CMK (cell line): ENCODE measurements around the gene CELF1.

Experiments
- DNase-seq: peaks from one replicate; pipeline ENCODE4 v3.0.0-alpha.2; 2010; ENCODE audit warnings: low read depth

The CELF1 gene

DNA sequence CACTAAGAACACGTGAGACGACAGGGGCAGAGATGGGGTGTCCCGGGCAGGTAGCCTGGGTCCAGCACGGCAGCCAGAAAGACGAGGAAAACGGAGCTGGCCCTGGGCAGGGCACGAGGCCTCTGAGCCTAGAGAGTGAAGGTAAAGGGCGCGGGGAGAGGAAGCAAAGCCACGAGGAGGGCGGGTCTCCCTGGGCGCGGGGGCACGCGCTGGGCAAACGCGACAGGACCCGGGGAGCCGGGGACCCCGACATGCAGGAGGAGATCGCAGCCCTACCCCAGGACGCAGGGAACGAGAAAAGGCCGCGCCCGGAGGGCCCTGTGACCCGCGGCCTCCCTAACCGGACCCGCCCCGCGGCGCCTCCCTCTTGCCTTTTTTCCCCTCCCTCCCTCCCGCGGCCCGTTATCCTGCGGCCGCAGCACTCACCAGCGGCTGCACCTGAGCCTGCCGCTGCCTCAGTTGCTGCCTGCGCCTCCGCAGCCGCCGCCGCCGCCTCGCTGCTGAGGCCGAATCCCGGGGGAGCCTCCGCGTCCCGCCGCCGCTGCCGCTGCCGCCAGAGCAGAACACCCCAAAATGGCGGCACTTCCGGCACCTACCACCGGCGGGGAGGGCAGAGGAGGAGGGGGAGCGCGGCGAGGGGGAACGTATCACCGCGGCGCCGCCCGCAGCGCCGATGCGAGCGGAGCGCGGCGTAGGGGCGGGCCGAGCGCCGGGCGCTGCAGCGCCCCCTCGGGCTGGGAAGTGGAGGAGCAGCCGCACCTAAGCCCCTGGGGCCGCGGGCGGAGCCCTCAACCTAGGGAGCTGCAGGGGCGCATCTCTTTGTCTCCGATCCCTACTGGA is at the start of gene CELF1:
Gene CELF1, minus strand, starts transcription at position 567 of the 840 bp plus-strand sequence. CDS start 53,609 bp downstream, outside the sequence.
- DNase-seq = peak; percentile 49

DNA sequence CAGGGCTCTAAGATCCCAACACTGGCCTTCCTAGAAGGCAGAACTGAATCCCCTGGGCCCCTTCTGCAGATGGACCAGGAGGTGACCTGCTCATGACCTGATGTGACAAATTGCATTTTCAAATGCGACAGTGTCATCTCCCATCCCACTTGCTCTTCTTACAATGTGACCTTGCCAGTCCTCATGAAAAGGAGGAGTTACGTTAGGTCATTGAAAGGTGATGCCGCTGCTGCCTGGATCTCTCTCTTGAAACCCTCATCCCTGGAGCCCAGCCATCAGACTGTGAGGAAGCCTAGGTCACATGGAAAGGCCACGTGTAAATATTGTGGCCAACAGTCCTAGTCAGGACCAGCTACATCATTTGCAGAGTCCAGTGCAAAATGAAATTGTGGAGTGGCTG is 47.0 kb upstream of the CELF1 start:
- no peak for DNase-seq

DNA sequence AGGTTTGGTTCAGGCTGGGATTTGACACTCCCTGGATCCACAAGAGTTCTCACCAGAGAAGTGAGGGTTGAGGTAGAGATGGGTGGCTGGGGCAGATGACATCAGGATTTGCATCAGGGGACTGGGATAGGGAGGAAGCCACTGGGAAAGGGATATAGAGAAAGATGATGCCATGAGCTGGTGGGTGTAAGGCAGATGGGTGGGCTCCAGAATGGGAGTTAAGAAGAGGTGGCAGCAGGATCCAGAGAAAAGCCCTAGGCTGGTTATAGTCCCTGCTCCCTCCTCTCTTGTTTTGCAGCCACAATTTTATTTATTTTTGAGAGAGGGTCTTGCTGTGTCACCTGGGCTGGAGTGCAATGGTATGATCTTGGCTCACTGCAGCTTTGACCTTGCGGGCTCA is 43.0 kb upstream of the CELF1 start:
- DNase-seq = no peak

DNA sequence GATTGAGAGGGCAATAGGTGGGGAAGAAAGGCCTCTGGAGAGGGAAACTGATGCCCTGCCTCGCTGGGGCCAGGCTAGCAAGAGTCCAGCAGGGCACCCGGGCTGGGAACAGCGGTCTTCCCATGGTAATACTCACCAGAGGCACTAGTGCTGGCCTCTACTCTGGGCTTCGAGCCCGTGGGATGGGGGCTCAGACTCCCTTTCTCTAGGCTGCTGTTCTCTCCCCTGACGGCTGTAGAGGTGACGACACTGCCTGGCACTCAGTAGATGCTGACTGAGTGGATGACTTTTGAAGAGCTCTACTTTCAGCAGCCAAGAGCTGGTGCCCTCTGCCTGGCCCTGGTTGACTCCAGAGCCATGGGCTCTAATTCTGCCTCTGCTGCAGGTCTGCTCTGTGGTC is 42.1 kb upstream of the CELF1 start:
- DNase-seq = no peak

DNA sequence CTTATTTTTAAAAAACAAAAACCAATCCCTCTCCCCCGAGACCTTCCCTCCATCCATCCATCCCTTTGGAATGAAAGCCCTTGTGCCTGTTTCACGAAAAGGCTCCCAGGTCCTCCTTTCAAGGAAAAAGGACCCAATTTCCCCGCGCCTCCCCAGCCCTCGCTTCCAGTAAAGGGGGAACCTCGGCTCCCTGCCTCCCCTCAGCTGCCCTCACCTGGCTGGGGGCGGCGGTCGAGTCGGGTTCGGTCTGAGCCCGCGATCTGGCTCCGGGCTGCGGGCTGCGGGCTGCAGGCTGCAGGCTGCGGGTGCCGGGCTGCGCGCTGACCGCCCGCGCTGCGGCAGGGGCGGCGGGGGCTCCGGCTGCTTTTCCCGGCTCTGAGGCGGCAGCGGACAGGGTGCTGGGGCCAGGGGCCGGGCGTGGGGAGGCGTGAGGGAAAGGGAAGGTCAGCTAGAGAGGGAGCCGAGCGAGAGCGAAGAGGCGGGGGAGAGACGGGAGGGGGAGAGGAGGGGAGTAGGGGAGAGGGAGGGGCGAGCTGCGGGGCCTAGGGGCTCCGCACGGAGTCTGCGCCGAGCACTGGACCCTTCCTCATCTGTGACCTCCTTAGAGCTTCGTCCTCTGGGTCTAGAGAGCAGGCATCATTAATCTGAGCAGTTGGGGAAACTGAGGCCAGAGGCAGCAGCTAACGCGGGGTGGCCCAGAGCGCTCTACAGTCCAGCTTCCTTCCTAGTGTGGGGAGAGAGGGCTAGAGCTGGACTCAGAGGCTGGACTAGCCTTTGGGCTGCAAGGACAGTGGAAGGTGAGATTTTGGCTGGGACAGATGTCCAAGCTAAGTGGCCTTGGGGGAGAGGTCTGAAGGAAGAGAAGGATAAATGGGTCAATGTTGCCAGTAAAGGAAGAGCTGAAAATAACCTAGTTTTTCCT is 41.3 kb upstream of the CELF1 start, which contains the start of gene C1QTNF4:
Gene C1QTNF4, minus strand, starts transcription at position 478 of the 922 bp plus-strand sequence. CDS start 3,601 bp downstream, outside the sequence.
- no peak for DNase-seq

DNA sequence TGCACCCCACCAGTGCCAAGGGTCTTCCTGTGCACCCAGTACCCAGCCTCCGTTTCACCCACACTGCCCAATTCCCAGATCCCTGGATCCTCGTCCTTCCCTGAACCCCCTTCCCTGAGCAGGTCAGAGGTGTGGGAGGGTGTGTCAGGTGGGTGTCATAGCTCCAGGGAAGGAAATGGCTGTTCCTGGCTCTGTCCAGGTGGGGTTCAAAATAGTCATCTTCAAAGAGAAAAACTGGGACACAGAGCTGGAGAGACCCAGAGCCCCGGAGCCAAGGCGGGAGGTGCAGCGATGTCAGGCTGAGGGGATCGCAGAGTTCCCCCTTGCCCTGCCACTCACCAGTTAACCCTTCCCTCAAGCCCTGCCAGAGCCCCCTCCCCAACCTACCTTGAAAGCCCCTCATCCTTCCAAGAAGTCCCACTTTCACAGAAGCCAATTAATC is 40.6 kb upstream of the CELF1 start:
- no peak for DNase-seq

DNA sequence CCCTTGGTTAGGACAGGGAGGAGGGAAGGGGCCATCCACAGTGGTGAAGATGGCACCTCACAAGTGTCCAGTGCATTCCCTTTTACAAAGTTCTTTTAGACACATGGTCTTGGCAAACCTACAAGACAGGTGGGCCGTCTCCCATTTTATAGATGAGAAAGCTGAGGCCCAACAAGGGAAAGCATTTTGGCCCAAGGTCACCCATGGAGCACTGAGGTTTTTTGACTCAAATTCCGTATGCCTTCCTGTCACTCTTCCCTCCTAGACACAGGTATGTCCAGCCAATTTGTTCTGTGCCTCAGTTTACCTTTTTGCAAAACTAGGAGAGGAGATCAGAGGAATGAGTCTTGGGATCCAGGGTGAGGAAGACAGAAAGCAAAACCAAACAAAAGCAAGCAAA is 40.0 kb upstream of the CELF1 start:
- DNase-seq = no peak

DNA sequence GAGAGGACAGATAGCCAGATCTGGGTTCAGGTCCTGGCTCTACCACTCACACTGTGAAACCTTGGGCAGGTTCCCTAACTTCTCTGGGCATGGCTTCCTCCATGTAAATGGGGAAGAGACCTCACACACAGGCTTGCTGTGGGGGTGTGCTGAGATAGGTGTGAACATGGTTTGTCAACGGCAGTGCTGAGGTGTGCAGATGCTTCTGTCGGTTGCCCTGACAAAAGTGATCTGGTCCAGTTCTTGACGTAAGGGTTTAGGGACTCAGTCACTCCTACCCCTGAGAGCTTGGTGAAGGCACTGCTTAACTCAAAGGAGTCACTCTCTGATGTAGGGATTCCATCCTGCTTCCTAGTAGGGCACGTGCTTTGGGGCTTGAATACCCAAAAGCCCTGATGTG is 39.3 kb upstream of the CELF1 start:
- DNase-seq = no peak

DNA sequence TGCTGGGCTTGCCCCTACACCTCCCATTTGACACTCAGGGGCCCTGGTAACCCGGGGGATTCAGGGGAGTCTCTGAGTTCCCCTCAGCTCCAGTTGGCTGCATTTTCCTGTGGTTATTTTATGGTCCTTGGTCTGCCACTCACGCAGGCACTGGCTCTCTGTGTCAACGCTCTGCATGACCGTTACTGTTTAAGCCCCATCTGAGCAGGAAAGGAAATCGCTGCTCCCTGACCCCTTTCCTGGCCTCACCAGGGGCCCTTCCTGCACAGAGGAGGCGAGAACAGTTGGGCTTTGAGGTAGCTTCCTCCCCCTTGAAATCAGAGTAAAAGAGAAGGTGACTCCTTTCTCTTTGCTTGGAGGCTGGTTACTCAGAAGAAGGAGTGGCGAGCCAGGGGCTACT is 38.8 kb upstream of the CELF1 start:
- DNase-seq = no peak

DNA sequence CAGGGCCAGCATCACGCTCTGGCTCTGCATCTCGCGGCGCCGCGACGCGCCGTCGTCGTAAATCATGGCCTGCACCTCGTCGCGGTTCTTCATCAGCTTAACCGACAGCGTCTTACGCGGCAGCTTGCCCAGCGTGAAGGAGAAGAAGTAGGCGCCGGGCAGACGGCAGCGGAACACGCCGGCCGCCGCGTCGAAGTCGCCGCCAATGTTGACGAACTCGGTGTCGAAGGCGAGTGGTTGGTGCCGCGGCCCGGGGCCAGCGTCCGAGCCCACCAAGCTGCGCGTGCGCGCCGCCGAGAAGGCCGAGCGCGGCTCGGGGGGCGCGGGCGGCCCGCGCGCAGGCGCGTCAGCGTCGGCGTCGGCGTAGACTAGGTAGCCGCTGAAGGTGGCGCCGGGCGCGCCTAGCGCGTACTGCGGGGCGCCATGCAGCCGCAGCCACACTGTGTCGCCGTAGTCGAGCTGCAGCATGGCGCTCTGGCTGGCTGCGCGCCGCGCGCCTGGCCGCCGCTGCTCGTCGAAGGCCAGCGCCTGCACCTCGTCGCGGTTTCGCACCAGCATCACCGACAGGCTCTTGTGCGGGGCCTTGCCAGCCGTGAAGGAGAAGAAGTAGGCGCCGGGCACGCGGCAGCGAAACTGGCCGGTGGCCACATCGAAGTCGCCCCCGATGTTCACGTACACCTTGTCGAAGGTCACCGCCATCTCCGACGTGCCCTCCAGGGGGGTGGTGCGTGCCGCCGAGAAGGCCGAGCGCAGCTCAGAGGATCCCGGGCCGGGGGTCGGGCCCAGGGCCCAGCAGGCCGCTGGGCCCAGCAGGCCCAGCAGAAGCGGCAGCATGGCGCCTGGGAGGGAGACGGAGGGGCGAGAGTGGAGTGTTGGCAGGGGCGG is 37.3 kb upstream of the CELF1 start:
- DNase-seq = no peak

DNA sequence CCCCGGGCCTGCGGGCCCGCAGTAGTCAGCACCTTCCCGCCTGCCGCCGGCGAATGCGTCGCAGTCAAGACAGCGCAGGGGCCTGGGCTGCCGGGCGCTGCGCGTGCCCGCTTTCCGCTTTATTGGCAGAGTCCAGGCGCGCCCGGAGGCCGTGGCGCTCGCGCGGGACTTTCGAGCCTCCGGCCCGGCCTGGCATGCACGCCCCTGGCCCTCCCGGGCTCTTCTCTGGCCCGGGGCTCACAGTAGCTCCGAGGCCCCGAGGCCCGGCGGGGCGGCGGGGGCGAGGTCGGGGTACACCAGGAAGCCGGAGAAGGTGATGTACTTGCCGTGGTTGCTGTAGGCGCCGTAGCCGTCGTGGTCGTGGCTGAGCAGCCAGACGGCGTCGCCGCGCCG is 36.6 kb upstream of the CELF1 start:
- DNase-seq = no peak

DNA sequence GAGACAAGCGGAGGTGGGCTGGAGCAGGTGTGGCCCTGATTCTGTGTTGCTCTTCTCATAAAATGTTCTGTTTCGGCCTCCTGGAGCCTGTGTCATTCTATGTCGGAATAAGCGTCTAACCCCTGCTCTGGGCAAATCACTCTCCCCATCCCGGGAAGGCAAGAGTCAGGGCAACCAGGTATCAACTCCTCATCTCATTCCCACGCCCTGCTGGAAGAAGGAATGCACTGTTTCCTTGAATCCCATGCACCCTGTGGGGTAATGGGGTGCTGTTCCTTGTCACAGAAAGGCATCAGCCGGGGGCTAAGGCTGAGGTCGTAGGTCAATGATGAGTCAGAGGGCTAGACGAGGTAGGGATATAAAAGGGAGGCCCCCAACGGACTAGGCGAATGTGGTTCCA is 36.2 kb upstream of the CELF1 start:
- DNase-seq = no peak

DNA sequence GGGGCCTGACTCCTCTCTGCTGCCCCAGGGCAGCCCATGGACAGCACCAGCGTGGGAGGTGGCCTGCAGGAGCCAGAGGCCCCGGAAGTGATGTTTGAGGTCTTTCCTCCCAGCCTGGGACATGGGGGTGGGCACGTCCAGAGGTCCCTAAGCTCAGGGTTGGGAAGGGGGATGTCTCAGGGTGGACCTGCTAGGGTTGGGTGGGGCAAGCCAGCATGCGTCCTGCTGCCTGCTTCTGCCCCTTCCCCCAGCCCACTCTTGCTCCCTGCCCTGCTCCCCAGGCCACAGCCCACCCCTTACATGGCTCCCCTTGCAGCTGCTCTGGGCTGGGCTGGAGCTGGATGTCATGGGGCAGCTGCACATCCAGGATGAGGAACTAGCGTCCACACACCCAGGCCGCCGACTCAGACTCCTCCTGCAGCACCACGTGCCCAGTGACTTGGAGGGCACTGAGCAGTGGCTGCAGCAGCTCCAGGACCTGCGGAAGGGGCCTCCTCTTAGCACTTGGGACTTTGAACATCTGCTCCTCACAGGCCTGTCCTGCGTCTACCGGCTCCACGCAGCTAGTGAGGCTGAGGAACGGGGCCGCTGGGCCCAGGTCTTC is 34.9 kb upstream of the CELF1 start:
- DNase-seq = no peak

DNA sequence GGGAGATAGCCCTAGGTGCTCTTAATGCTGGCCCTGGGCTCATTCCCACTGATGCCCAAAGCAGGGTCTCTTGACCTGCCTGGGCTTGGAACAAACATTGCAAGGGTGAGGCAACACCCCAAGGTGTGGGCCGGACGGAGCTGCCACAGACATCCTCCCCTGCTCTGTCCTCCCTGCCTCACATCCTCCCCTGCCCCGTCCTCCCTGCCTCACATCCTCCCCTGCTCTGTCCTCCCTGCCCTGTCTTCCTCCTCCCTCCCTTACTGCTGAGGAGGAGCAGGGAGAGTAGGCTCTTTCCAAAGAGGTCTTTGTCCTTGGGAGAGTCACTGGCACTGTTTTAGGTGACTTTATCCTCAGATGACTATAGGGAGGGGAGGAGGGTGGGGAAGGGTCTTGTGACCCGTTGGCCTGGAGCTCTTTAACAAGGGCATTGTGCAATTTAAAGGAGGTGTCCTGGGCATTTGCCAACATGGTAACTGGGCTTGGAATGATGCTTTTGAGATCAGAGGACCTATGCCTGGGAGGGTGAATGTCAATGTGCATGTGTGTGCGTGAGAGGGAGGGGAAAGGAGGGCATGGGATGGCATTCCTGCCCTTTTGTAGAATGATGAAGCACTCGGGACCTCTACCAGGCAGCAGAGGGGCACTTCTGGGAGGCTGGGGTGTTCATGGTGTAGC is 34.2 kb upstream of the CELF1 start:
- DNase-seq = no peak

DNA sequence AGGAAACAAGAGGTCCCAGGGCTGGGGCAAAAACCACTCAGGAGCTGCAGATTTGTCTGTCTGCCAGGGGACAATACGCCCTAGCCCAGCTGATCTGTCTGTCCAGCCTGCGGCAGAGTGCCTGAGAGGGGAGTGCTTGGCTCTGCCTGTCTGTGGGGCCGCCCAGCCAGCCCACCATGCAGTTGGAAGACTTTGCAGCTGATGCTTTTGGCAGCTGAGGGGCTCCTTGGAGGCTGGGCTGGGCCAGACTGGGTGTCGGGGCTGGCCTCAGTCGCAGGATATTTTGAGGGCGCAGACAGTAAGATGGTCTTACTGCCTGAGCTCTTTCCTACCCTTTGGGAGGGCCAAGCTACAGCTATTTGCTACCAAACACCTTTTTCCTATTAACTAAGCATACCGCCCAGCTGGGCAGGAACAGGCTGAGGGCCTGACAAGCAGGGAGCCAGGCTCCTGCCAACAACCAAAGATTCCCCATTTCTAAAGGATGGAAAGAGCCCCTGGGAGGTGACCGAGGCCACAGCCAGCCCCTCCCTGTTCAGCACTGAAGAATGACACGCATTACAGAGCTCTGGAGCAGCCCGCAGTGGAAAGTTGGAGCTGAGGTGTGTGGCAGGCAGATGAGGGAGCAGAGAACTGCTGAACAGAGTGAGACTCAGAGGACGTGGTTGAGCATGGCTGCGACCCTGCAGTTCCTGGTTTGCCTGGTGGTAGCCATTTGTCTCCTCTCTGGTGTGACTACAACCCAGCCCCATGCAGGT is 33.3 kb upstream of the CELF1 start, which contains the start of gene FAM180B:
Gene FAM180B, plus strand, starts transcription at position 581 of the 758 bp plus-strand sequence. Its CDS starts 91 bp downstream, at position 672.
- DNase-seq = no peak

DNA sequence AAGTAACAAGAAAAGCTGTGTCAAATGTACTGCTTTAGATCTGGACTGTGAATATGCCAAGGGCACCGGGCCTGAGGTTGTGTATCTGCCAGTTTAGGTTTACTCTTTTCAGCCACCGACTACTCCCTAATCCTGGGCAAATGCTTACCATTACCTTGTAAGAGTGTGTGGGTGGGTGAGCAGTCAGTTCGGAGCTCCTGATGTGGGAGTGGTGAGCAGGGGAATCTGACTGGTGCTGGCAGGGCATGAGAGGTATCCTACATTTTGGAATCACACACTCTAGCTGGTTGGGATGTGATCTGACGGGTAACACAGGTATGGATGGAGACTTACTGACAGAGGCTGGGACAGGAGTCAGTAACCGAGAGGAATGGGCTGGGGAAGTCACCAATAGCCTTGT is 30.9 kb upstream of the CELF1 start:
- no peak for DNase-seq

DNA sequence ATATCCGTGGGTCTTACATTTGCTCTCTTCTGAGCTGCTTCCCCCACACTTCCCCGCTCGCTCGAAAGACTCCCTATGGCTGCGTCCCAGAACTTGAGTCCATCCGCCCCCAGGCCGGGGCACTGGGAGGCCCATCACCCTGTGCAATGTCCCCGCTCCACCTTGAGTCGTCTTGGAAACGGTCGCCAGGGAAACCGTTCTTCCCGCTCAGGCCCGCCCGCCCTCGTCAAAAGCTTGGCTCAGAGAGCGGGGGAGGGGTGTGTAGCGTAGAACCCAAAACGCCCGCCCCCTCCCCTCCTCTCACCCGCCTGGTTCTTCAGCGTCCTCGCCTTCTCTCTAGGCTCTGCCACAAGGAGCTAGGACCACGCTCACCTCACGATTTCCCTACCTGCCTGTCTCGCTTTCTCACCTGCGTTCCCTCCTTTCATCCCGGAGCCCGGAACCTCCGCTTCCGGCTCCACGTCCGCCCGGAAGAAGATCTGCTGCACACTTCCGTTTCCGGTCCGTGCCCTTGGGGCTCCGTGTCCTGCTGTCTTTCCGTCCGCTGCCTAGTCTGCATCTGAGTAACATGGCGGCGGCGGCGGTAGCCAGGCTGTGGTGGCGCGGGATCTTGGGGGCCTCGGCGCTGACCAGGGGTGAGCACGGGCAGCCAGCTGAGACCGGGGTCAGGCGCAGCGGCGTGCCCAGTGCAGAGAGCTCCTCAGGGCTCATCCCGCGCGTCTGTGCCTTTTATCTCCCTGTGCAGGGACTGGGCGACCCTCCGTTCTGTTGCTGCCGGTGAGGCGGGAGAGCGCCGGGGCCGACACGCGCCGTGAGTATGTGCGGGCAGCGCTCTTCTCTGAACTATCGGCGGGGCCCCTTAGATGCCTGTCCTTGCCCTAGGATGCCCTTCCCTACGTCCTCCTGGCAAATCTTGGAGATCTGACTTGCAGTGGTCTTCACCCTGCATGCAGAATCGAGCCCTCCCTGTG is 25.9 kb upstream of the CELF1 start, which contains the start of the genes KBTBD4 and NDUFS3:
Gene KBTBD4, minus strand, starts transcription at position 447 of the 971 bp plus-strand sequence. Its CDS starts 19 bp downstream, at position 428.
Gene NDUFS3, plus strand, starts transcription at position 551 of the 971 bp plus-strand sequence. Its CDS starts 18 bp downstream, at position 569.
- DNase-seq = peak; percentile 70

DNA sequence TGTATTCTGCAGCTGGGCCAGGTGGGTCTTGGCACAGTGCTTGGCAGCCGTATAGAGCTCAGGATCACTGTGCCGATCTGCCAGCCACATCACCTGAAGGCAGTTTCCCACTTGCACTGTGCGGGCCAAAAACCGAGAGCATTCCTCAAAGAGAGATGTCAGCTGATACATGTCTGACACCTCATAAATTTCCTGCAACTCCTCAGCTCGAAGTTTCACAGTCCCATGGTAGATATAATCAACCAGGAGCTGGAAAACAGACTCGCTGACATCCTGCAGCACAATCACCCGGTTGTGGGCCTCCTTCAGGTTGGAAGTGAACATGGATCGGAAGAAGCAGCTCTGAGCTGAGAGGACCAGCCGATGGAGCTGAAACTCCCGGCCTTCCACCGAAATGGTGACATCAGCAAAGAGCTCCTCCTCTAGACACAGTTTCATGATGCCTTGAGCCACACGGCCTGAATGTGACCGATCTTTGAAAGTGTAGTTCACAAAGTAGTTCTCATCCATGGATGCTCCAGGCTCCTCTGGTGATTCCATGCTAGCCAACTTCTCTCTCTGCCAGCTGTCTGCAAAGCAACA is 24.6 kb upstream of the CELF1 start:
- no peak for DNase-seq
